NCI-H1105 (cell line): ENCODE results near the gene SFTA2.
"Not testable (repeated sequence)": the region's sequence is repeated elsewhere in the genome, so short reads cannot be mapped to it uniquely, and the experiment has no call there.

ENCODE experiments used
- DNase-seq: peaks from one replicate; lab custom pipeline; 2025; lab: John Stamatoyannopoulos, UW

SFTA2 gene

DNA sequence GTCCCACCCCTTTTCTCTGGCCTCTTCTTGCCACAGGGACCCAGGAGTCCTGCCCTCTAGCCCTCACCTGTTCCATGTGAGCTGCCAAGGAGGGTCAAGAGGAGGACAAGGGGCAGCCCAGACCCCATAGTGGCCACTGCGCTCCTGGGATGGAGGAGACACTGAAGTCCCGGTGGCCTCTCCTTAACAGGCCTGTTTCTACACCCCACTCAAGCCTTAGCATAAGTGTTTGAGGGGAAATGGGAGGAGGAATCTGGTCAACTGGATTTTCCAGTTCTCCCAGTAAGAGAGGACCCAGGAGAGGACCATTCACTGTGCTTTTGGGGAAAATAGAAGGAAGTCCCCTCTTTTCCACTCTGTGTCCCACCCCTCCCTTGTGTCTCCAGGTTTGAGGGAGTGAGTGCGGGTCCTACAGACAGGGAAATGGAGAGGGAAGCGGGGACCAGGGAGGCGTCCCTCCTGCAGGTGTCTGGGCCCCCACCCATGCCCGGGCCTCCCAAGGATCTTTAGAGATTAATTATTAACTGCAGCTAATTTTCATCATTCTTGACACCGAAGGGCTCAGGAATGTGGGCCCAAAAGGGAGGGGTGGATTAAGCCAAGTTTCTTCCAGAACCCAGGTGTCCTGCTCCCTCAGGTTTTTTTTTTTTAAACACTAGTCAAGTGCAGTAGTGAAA is at the start of gene SFTA2:
SFTA2 (minus strand) TSS at position 202 of the 677 bp plus-strand sequence; CDS start at position 128, 74 bp downstream.
- no peak for DNase-seq

DNA sequence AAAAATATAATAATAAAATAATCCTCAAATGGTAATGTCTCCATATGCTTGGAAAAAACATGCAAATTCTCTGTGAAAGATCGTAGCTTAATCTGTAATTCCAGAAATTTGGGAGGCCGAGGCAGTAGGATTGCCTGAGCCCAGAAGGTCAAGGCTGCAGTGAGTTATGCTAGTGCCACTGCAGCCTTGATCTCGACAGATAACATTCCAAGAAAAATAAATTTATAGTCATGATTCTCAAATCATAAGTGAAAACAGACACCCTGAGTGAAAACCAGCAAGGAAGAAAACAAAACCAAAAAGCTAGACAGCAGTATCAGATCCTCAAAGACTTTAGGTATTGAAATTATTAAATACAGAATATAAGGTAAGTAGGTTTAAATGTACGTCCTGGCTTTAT is 47.7 kb upstream of the SFTA2 start:
- DNase-seq, result no peak

DNA sequence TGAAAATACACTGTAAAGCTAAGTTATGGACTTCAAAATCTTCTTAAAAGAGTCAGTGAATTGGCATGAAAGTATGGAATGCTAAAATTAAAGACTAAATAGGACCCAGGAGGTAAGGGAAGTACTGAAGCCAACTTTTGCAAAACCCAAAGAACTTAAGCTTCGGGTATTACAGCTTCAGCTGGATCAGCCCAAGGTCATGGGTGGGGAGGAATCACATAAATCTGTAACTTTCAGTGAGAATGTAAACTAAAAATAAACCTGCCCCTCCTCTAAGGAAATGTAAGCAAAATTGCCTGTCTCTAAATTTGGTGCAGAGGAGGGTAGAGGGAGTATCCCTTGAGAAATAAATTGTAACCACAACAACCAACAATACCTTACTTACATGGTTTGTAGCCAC is 47.2 kb upstream of the SFTA2 start:
- no peak for DNase-seq

DNA sequence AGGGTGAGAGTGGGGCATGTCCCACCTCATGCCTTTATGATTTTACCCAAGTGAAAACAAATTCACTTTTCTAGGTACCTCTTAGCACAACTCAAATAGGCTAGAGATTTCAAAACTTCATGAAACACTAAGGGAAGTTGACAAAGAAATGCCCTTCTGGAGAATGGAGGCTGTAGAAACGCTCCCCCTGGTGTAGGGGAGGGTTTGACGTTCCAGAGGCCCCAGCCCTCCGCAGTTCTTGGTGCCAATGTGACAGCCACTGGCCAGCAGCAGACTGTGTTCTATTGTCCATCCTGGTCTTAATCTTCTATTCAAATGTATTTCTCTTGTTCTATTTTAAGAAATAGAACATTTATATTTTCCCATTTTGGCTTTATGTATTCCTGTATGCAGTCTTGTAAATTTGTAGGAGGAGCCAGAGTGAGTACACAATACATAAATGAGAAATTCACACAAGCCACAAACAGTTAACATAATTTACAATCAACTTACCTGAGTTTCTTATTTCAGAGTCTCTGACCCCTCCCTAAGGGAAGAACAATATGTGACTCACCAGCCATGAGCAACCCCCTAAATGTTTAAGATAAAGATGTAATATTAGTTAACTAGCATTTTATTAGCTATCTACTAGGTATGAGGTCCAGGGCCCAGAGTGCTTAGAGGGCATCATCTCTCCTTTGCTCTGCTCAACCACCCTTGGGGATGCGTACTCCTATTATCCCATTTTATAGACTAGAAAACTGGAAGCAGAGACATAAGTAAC is 42.7 kb upstream of the SFTA2 start:
- no peak for DNase-seq

DNA sequence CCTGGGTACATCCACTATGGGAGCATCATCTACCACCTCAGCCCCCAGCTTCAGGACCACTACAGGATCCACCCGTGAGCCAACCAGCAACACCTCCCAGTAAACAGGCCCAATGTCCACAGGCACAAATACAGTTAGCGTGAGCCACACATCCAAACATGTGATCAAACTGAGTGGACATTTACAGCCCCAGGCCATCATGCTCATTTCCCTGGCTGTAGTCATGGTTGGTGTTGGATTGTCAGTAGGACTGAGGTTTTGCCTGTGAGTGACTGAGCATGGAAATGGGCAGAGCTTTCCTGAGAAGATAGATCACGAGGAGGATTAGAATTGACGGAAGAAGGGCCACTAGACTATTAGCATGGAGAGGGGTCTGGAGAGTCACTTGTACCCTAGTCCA is 40.8 kb upstream of the SFTA2 start:
- DNase-seq, result no peak

DNA sequence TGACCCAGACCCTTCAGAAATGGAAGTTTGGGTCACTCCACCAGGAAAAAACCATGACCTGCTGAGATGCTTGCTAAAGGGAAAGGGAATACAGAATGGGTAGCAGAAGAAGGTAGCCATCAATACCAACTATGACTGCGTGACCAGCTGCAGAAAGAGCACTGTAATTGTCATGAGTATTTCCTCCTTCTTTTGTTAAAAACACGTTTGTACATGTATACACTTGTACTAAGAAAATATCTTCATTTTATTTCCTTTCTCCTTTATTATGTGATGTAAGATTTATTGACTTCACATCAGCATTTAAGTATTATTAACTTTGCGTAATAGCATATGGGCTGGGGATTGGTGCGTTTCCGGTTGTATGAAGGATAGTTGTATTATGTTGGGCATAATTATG is 39.0 kb upstream of the SFTA2 start:
- DNase-seq, result no peak

DNA sequence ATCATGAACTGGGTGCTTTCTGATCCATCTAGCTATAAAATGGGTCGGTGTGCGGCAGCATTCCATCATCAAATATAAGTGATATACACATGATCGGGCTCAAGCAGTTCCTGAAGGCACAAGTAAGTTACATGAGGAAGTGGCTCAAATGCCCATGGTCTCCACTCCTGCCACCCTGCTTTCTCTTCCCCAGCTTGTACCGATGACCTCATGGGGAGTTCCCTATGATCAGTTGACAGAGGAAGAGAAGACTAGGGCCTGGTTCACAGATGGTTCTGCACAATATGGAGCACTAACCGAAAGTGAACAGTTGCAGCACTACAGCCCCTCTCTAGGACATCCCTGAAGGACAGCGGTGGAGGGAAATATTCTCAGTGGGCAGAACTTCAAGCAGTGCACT is 37.2 kb upstream of the SFTA2 start:
- not testable (repeated sequence) for DNase-seq

DNA sequence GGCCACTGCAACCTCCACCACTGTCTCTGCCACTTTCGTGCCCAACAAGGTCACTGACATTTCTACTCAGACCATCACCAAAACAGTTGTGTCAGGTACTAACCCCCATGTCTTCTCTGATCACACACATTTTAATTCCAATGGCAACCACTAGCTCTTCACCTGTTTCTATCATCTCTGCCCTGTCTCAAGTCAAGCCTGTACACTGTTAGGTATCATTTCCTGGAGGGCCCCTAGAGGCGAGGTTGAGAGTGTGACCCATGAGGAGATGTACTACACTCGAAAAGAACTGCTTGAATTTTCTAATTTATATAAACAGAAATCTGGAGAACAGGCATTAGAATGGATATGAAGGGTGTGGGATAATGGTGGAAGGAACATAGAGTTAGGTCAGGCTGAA is 34.2 kb upstream of the SFTA2 start:
- DNase-seq, result no peak

DNA sequence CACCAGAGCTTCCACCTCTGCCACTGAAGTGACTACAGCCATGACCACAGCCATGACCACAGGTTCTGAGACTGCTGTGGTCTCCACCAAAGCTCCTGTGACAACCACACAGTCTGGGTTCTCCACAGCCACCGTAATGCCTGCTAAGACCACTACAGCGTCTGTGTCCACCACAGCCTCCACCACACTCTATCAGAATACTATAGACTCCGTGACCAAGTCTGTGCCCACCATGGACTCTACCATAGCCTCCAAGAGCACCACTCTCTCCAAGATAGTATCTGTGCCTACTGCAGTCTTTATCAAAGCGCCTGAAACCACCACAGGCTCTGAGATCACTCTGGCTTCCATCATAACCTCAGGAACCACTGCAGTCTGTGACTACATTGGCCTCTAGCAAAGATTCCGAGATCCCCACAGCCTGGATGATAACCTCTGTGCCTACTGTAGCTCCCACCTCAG is 33.2 kb upstream of the SFTA2 start:
- no peak for DNase-seq

DNA sequence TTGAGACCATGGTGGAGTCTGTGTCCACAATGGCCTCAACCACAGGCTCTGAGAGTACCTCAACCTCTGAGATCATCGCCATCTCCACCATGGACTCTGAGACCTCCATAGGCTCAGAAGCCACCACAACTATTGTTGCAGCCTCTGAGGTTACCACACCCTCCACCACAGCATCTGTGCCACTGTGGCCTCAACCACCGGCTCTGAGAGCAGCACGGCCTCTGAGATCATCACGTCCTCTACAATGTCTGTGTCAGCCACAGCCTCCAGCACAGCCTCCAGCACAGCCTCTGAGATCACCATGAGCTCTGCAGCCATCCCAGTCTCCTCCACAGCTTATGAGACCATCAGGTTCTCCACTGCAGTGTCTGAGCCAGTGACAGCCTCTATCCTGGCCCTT is 32.1 kb upstream of the SFTA2 start:
- DNase-seq, result no peak

DNA sequence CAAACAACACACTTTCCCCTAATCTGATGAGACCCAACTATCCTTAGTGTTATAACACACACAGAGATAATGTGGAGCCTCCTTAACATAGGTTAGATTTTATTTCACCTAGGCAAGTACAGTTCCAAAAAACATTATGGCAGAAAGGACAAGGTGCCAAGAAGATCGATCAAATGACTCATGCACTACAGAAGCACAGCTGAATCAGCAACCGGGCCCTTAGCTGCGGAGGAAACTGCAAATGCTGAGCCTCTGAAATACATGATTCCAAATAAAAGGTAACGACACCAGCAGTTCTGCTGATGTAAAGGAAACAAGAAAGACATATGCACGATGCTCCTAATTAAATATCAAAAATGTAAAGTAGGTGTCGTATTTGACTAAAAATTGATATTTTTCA is 31.7 kb upstream of the SFTA2 start:
- no peak for DNase-seq

DNA sequence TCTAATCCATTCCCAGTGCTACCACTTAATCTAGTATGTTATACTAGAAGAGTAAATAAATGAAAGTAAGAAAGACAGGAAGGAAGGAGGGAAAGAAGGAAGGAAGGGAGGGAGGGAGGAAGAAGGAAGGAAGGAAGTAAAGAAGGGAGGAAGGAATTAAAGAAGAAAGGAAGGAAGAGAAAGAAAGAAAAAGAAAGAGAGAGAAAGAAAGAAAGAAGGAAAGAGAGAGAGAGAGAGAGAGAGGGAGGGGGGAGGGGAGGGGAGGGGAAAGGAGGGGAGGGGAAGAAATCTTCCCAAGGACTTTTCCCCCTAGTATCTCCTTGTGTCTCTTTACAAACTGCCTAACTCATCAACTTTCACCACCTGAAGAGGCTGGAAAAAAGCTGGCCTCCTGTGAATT is 30.7 kb upstream of the SFTA2 start:
- DNase-seq, result no peak

DNA sequence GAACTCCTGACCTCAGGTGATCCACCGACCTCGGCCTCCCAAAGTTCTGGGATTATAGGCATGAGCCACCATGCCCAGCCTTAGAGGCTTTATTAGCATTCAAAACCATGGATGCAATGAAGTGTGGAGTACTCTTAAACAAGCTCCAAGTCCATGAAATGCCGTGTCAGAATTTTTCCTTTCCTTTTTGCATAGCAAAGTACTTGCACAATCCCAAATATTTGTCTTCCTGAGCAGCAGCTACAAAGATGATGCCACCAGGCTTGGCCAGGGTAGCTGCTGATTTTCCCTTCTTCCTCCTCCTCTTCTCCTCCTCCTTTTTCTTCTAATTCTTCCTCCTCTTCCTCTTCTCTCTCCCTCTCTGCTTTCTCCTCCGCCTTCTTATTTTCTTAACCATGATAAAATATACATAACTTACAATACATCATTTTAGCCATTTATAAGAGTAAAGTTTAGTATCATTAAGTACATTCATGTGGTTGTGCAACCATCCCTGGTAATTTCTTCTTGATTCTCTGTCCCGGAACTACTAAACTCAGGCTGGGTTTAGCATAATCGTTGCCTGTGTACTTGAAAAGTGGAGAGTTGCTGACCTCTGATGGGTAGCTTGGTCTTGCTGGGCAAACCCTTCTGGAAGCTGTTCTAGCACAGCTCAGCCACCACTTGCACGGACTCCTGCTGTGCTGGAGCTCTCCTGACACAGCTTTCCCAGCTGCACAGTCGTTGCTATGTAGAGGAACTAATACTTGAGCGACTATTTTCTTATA is 29.1 kb upstream of the SFTA2 start:
- DNase-seq, result no peak

DNA sequence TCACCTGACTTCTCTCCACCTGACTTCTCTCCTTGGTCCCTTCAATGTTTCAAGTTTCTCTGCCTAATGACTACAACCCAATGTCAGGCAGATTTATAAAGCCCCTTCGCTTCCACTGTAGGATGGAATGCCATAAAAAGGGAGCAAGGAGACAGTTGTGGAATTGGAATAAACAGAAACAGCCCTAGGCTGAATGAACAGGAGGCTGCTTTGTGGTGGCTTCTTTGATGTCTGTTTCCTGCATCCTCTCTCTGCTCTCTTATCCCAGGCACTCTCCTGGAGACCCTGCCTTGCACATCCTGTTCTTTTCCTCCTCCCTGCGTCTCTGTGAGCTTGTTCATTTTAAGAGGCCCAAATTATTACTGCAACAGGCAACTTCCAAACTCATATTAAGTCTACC is 25.7 kb upstream of the SFTA2 start:
- no peak for DNase-seq

DNA sequence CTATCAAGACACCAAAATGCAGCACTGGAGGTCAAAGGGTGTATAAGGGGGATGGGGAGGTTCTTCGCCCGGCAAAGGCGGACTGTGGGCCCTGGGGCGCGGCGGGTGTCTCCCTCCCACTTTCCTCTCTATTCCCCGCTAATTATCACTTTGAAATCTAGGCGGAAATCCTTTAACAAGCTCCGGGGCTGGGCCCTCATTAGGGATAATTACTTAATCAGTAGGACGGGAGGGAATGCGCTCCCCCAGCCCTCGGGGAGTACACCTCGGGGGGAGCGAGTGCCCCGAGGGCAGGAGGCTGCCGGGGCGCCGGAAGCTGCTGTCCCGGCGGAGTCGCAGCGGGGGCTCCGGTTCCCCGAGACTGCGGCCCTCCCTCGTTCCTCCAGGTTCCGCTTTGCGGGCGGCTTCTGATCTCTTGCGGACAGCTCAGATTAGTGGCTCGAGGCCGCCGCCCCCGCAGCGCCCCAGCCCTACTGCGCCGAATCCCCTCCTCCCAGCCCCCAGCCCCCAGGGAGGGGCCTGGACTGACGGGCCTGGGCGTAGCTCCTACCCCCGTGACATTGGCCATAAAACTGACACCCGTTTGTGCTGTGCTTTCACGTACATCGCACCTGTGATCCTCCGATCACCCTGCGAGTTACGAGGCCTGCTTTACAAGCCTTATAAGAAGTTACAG is 23.5 kb upstream of the SFTA2 start:
- DNase-seq, result peak; percentile 52

DNA sequence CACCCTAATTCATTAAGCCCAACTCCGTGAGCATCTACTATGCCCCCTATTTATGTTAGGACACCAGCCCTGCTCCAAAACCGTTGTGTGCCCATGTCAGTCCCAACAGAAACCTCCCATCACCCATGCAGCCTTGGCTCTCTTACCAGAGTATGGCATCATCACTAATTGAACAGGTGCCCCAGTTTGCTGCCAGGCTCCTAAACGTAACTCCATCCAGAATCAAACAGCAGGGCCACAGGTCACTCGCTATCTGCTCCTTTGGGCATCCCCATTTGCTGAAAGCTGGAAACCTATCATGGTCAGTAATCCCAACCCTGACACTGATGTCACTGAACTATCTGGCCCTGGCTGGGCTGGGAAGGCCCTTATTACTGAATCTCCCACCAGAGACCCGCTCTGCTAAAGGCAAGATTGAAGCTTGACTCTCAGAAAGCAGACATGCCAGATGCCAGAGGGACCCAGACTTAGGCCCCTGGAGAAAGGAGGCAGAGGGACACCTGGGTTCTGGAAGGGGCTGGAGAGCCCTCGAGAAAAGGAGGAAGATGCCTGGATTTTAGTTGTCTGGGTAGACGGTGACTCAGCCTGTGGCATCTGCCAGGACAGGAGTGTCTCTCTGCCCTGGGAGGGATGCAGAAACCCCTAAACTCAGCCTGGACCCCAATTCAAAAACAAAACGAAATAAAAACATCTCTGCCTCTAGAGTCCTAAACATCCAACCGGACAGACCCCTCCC is 22.8 kb upstream of the SFTA2 start:
- DNase-seq, result no peak

DNA sequence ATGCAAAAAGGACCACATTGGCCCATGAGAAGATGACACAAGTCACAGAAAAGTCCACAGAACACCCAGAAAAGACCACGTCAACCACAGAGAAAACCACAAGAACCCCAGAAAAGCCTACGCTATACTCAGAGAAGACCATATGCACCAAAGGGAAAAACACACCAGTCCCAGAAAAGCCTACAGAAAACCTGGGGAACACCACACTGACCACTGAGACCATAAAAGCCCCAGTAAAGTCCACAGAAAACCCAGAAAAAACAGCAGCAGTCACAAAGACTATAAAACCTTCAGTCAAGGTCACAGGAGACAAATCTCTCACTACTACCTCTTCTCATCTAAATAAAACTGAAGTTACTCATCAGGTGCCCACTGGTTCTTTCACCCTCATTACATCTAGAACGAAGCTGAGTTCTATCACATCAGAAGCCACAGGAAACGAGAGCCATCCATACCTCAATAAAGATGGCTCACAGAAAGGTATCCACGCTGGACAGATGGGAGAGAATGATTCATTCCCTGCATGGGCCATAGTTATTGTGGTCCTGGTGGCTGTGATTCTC is 20.0 kb upstream of the SFTA2 start:
- DNase-seq, result no peak

DNA sequence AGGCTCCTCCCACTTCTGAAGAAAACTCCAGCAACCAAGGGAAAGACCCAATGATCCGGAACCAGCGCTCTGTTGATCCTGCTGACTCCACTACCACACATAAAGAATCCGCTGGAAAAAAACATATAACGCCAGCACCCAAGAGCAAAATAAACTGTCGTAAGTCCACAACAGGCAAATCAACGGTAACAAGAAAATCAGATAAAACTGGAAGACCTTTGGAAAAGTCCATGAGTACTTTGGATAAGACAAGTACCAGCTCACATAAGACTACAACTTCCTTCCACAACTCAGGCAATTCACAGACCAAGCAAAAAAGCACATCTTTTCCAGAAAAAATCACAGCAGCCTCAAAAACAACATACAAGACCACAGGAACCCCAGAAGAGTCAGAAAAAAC is 16.8 kb upstream of the SFTA2 start:
- no peak for DNase-seq

DNA sequence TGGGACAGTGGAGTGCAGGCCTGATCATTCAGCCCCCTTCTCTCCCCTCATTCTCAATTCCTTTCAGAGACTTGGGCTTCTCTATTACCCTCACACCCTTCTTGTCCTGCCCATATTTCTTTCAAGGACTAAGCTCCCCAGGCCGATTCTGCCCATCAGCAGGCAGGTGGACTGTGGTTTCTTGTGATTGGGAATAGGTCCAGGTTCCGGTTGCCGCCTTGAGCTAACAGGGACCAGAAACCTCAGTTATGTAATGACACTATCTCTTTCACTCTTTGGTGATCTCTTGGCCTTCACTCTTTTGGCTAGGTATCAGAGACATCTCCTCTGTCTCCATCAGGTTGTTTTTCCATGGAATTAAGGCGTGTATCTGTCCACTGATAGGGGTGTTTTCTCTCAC is 15.3 kb upstream of the SFTA2 start:
- DNase-seq, result no peak

DNA sequence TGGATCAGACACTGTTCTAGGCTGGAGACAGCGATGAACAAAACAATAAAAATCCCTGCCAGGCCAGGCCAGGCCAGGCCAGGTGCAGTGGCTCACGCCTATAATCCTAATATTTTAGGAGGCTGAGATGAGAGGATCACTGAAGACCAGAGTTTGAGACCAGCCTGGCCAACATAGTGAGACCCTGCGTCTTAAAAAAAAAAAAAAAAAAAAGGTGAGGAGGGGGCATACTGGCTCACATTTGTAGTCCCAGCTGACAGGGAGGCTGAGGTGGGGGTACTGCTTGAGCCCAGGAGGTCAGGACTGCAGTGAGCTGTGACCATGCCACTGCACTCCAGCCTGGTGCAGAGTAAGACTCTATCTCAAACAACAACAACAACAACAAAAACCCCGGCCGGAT is 13.3 kb upstream of the SFTA2 start:
- no peak for DNase-seq

DNA sequence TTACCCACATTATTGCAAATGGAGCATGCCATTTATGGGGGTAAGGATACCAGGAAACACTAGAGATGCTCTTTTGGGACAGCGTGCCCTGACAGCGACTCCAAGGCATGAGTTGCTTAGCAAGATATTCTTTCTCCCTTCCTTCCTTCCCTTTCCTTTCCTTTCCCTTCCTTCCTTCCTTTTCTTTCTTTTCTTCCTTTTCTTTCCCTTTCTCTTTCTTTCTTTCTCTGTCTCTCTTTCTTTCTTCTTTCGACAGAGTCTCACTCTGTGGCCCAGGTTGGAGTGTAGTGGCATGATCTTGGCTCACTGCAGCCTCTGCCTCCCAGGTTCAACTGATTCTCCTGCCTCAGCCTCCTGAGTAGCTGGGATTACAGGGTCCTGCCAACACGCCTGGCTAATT is 12.1 kb upstream of the SFTA2 start:
- no peak for DNase-seq
